Activated CD4-positive, alpha-beta memory T cell treated with anti-CD3 and anti-CD28 coated beads, Interleukin-2, amount 10 ng/mL, durations not matched to agents 7 days and 5 days (primary cell): ENCODE measurements around the gene HNRNPUL1. TPM values are rescaled to one million over a fixed set of nuclear protein-coding genes. Genes with fewer than 3 reads are reported as not detected.
A peak's percentile ranks its signal among the peaks of the same experiment; 100 is the strongest.

Experiments used
- CTCF ChIA-PET: fragments of 350-600 bp; sonication (Branson Sonifier 250); formaldehyde crosslinking; loops from one replicate; lab custom pipeline; 2021; ENCODE audit warnings: antibody characterized with exemption, inconsistent platforms; lab: Charles Lee
- POLR2A ChIA-PET: fragments of 350-600 bp; sonication (Branson Sonifier 250); formaldehyde crosslinking; loops from one replicate; lab custom pipeline; 2021; ENCODE audit warnings: antibody characterized with exemption; lab: Charles Lee
- DNase-seq: peaks from one replicate; pipeline ENCODE4 v3.0.0-alpha.2; 2020
- H3K27ac Mint-ChIP-seq: one replicate; pipeline ENCODE4 v1.8.0; 2021; ENCODE audit warnings: mild to moderate bottlenecking, mixed read lengths
- H3K27me3 Mint-ChIP-seq: one replicate; pipeline ENCODE4 v1.8.0; 2021; ENCODE audit warnings: mixed read lengths
- H3K36me3 Mint-ChIP-seq: one replicate; pipeline ENCODE4 v1.8.0; 2021; ENCODE audit warnings: low read depth, mixed read lengths
- H3K4me1 Mint-ChIP-seq: one replicate; pipeline ENCODE4 v1.8.0; 2021; ENCODE audit warnings: mixed read lengths
- H3K4me3 Mint-ChIP-seq: one replicate; pipeline ENCODE4 v1.8.0; 2021; ENCODE audit warnings: mild to moderate bottlenecking, mixed read lengths
- H3K9me3 Mint-ChIP-seq: one replicate; pipeline ENCODE4 v1.8.0; 2021; ENCODE audit warnings: mixed read lengths
- total RNA-seq, 2 experiments: library from RNA; stranded (reverse); gene quantifications; one replicate each; pipeline ENCODE4 v1.2.3, GENCODE V29; 2021

Gene HNRNPUL1
- total RNA-seq, 2 experiments from 2014 or later: 373 to 398 TPM

DNA sequence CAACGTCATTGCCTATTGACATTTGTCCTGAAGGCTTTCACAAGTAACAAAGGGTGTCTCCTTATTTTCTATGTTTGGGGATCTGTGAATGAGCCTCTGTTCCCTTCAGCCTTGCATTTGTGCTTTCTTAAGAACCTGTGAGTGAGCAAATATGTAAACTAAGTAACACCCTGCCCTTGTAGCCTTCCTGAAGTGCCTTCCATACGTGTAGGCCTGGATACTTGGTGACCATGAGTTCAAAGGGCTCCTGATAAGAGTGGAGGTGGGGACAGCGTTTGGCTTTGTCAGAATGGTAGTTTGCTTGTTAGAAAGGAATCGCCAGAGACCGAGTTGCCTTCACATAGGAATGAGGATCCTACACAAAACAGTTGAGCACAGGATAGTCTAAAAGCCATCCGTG lies 31.3 kb downstream of the HNRNPUL1 start:
- no peaks in the 10 kb centered on the region for H3K9me3 Mint-ChIP-seq
- peaks cover 94% of the 10 kb centered on the region for H3K36me3 Mint-ChIP-seq
- H3K4me1 Mint-ChIP-seq: peaks cover 63% of the 10 kb centered on the region
- H3K27me3 Mint-ChIP-seq: no peaks in the 10 kb centered on the region
- H3K4me3 Mint-ChIP-seq: no peak overlapping the region
- no peak for DNase-seq
- peak overlapping the region; percentile 32 for H3K27ac Mint-ChIP-seq
- CTCF ChIA-PET: interaction anchor here (1.2 kb wide), 1 partner anchor 13 kb away, joined by 4 read pairs; no protein-coding TSS in a partner anchor
- POLR2A ChIA-PET: interaction anchor here (1.5 to 18.4 kb wide), 4 partner anchors 10 to 32 kb away, joined by 3 to 348 read pairs (median 34); partner anchors contain the start of genes CCDC97 and HNRNPUL1

DNA sequence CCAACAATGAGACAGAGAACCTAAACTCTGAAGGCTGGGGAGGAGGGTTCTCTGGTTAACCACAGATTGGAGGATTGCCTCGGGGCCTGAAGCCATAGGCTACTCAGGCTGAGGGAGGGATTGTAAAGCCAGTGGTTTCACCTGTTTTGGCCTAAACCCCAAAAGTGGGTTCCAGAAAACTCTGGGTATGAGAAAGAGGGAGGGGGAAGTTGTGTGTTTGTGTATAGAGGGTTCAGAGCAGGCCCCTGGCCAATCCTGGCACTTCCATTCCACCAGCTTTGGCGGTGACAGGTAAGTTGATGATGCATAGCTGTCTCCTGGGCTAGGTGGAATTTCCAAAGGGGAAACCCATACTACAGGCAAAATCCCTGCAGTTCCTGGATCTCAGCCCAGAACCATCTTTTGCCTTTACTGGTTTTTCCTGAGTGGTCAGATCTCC lies 32.3 kb downstream of the HNRNPUL1 start:
- no peak for DNase-seq
- Mint-ChIP-seq H3K36me3 (peaks cover 96% of the 10 kb centered on the region), H3K4me1 (peaks cover 72% of the 10 kb centered on the region), H3K4me3 (no peak overlapping the region), H3K9me3 (no peaks in the 10 kb centered on the region), H3K27ac (peak overlapping the region; percentile 98), H3K27me3 (no peaks in the 10 kb centered on the region)
- ChIA-PET CTCF (interaction anchor here (1.2 to 4.3 kb wide), 2 partner anchors 12 kb away, joined by 4 to 23 read pairs; partner anchors contain the start of gene CCDC97), POLR2A (interaction anchor here (1.1 to 18.4 kb wide), 5 partner anchors 11 to 52 kb away, joined by 3 to 348 read pairs (median 6); partner anchors contain the start of genes CCDC97 and HNRNPUL1)

DNA sequence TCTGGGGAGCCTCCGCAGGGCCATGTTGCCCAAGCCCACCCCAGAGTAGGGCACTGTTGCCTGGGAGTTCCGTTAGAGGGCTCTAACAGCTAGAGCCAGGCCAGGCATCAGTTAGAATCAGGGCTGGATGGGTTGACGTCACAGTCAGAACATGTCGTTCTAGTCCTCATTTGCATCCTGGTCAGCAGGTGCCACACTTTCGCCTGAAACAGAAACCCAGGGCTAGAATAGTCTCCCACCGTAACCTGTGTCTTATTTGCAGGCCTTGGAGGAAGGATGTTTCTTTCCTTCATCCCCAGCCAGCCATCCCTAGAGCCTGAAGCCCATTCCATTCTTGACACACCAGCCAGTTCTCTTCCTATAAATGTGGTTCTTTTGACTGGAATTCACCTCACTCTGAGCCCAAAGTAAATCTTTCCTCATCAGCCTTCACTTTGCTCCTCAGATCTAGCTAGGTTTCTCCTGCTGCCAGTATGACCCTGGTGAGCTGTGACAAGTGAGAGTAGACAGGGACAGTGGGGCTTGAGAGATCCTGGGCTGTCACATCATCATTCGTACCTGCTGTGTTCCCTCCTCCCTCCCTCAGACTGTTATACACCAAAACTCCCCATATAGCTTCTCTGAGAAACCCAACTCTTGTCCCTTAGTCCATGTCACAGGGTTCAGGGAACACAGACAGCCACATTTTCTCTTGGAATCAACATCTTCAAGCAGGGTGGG lies 33.6 kb downstream of the HNRNPUL1 start:
- DNase-seq: peak; percentile 38
- Mint-ChIP-seq H3K9me3 (no peaks in the 10 kb centered on the region), H3K4me1 (peaks cover 86% of the 10 kb centered on the region), H3K36me3 (peaks cover 96% of the 10 kb centered on the region), H3K27ac (peak overlapping the region; percentile 98), H3K27me3 (no peaks in the 10 kb centered on the region), H3K4me3 (no peak overlapping the region)
- POLR2A ChIA-PET: interaction anchor here (1.0 to 18.4 kb wide), 6 partner anchors 10 to 54 kb away, joined by 3 to 348 read pairs (median 6); partner anchors contain the start of genes CCDC97 and HNRNPUL1
- CTCF ChIA-PET: interaction anchor here (0.9 to 4.3 kb wide), 5 partner anchors 11 to 58 kb away, joined by 3 to 23 read pairs (median 4); partner anchors contain the start of gene CCDC97

DNA sequence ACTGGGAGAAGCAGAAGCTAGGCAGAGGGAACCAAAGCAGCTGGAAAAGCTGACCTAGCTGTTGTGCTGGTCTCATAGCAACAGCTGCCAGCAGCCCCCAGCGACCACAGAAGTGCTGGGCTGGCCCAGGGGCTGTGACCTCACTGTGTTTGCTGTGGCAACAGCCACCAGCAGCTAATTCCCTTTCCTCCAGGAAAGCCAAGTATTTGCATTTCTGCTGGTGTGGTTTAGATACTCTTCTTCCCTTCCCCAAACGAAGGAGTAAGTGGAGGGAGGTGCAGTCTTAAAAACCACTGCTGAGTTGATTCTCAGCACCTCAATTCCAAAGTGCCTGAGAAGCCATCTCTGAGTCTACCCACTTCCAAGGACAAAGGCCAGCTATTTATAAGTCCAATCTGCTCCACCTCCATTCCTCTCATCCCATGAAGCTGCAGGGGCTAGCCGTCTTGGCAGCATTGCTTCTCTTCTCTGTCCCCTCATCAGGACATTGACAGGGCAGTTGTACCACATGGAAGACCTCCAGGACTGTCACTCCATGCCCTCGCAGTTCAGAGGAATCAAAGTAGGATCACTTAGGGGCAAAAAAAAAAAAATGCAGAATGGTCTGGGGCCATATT lies 34.3 kb downstream of the HNRNPUL1 start:
- H3K27me3 Mint-ChIP-seq: no peaks in the 10 kb centered on the region
- no peak for DNase-seq
- CTCF ChIA-PET: interaction anchor here (0.9 to 4.3 kb wide), 5 partner anchors 10 to 57 kb away, joined by 3 to 23 read pairs (median 4); partner anchors contain the start of gene CCDC97
- no peaks in the 10 kb centered on the region for H3K9me3 Mint-ChIP-seq
- peak overlapping the region; percentile 98 for H3K27ac Mint-ChIP-seq
- peaks cover 98% of the 10 kb centered on the region for H3K36me3 Mint-ChIP-seq
- no peak overlapping the region for H3K4me3 Mint-ChIP-seq
- POLR2A ChIA-PET: interaction anchor here (1.0 to 18.4 kb wide), 3 partner anchors 9 to 53 kb away, joined by 5 to 348 read pairs (median 62); partner anchors contain the start of genes CCDC97 and HNRNPUL1
- H3K4me1 Mint-ChIP-seq: peaks cover 91% of the 10 kb centered on the region

DNA sequence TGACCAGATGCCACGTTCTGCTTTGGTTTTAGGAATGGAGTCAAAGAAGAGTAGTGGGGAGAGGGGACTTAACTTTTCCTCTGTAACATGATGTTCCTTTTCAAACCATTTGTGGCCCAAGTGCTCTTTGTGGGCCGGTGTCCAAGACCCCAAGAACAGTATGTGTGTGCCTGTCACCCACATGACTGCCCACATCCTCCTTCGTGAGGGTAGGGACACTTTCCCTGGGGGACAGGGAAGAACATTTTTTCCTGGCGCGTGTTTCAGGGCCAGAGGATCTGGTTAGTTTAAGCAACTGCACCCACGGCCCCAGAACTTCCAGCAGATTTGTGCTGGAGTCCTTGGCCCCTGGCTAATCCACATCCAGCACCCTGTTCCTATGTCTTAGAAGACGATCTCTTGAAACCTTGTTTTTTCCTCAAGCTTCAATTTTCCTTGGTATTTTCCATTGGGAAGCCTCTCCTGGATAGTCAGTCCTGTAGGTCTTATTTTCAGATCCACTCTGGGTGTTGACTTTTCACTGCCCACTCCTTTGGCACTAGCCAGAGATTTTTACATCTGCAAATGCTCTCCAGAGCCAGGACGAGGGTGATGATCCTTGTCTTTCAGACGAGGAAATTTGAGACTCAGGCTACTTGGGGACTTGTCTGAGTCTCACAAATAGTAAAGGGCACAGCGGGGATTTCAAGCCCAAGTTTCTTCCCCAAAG lies 35.0 kb downstream of the HNRNPUL1 start:
- no peak overlapping the region for H3K4me3 Mint-ChIP-seq
- CTCF ChIA-PET: interaction anchor here (1.9 to 4.3 kb wide), 2 partner anchors 9 to 56 kb away, joined by 4 to 23 read pairs; partner anchors contain the start of gene CCDC97

DNA sequence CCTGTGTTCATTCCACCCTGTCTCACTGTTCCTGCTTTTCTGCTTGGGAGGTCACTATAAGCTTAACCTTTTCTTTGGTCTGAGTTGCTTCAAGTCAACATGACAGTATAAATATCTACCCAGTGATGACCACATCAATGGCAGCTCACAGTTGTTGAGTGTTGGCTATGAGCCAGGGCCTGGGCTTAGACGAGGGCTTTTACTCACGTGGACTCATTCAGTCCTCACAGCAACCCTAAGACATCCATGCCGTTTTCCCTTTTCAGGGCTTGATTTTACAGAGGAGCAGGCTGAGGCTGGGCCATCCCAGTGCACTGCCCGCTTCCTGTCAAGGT lies 35.5 kb downstream of the HNRNPUL1 start:
- Mint-ChIP-seq H3K9me3 (no peaks in the 10 kb centered on the region), H3K4me3 (no peak overlapping the region), H3K4me1 (peaks cover 98% of the 10 kb centered on the region), H3K27ac (peak overlapping the region; percentile 98), H3K36me3 (peaks cover 98% of the 10 kb centered on the region), H3K27me3 (no peaks in the 10 kb centered on the region)
- no peak for DNase-seq
- ChIA-PET POLR2A (interaction anchor here (5.4 to 18.4 kb wide), 3 partner anchors 8 to 36 kb away, joined by 45 to 348 read pairs (median 62); partner anchors contain the start of genes CCDC97 and HNRNPUL1), CTCF (interaction anchor here (4.3 kb wide), 1 partner anchor 9 kb away, joined by 23 read pairs; the partner anchor contains the start of gene CCDC97)

More for the DNA sequence above, 35.0 kb downstream of the HNRNPUL1 start:
- DNase-seq: no peak
- no peaks in the 10 kb centered on the region for H3K9me3 Mint-ChIP-seq
- H3K27ac Mint-ChIP-seq: peak overlapping the region; percentile 98
- POLR2A ChIA-PET: interaction anchor here (1.0 to 18.4 kb wide), 3 partner anchors 8 to 52 kb away, joined by 5 to 348 read pairs (median 62); partner anchors contain the start of genes CCDC97 and HNRNPUL1
- H3K4me1 Mint-ChIP-seq: peaks cover 98% of the 10 kb centered on the region
- H3K27me3 Mint-ChIP-seq: no peaks in the 10 kb centered on the region
- peaks cover 98% of the 10 kb centered on the region for H3K36me3 Mint-ChIP-seq

DNA sequence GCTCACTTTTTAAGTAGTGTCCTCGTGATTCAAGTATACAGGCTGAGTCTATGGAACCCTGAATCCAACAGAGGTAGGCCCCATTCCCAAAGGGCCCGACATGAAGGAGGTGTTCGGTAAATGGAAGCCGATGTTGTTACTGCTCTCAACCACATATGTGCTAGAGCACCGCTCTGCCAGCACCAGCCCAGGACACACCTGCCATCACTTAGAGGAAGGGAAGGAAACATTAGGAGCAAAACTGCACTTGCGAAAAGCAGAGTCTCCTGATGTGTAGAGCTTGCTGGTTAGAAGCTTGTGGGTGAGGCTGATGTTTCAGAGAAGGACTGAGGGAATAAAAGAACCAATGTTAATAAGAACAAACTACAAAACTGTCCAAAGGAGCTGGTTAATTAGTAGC lies 36.4 kb downstream of the HNRNPUL1 start:
- Mint-ChIP-seq H3K4me1 (peaks cover 98% of the 10 kb centered on the region), H3K9me3 (no peaks in the 10 kb centered on the region), H3K4me3 (no peak overlapping the region), H3K27me3 (no peaks in the 10 kb centered on the region), H3K36me3 (peaks cover 98% of the 10 kb centered on the region), H3K27ac (peak overlapping the region; percentile 98)
- CTCF ChIA-PET: interaction anchor here (1.0 to 11.5 kb wide), 5 partner anchors 8 to 297 kb away, joined by 3 to 114 read pairs (median 3); partner anchors contain the start of genes CCDC97 and HNRNPUL1
- no peak for DNase-seq
- POLR2A ChIA-PET: interaction anchor here (1.4 to 18.4 kb wide), 4 partner anchors 8 to 52 kb away, joined by 3 to 348 read pairs (median 109); partner anchors contain the start of genes HNRNPUL1 and TGFB1

DNA sequence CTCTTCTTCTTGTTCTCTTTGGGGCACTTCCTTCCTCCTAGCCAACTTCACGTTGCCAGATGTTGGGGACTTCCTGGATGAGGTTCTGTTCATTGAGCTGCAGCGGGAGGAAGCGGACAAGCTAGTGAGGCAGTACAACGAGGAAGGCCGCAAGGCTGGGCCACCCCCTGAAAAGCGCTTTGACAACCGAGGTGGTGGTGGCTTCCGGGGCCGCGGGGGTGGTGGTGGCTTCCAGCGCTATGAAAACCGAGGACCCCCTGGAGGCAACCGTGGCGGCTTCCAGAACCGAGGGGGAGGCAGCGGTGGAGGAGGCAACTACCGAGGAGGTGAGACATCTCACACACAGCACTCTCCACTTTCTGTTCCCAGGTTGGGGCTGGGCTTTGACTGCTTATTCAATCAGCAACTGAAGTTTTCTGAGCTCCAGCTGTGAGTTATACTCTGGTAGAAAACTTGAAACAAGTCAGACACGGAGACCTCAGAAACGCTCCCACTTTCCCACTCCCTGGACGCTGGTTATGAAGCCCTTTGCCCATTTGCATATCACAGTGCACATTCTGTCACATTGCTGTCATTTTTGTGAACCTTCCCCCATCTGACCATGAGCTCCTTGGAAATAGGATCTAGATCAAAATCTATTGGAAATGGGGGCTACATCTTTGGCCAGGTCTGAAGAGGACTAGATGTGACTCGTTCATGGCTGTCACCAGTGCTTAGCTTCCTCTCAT lies 38.6 kb downstream of the HNRNPUL1 start:
- no peaks in the 10 kb centered on the region for H3K9me3 Mint-ChIP-seq
- H3K4me1 Mint-ChIP-seq: peaks cover 98% of the 10 kb centered on the region
- H3K36me3 Mint-ChIP-seq: peaks cover 96% of the 10 kb centered on the region
- H3K4me3 Mint-ChIP-seq: peak overlapping the region; percentile 85
- H3K27ac Mint-ChIP-seq: peak overlapping the region; percentile 98
- ChIA-PET POLR2A (interaction anchor here (0.6 to 18.4 kb wide), 10 partner anchors 8 to 525 kb away, joined by 3 to 348 read pairs (median 4); partner anchors contain the start of genes B9D2, DMAC2, HNRNPUL1 and RAB4B), CTCF (interaction anchor here (1.0 to 11.5 kb wide), 8 partner anchors 10 to 294 kb away, joined by 3 to 114 read pairs (median 4); partner anchors contain the start of gene HNRNPUL1)
- peak; percentile 76 for DNase-seq
- no peaks in the 10 kb centered on the region for H3K27me3 Mint-ChIP-seq

DNA sequence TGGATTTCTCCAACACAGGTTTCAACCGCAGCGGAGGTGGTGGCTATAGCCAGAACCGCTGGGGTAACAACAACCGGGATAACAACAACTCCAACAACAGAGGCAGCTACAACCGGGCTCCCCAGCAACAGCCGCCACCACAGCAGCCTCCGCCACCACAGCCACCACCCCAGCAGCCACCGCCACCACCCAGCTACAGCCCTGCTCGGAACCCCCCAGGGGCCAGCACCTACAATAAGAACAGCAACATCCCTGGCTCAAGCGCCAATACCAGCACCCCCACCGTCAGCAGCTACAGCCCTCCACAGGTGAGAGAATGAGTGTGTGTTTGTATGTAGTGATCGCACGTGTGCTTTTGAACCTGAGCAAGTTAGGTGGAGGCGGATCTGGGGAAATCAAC lies 39.8 kb downstream of the HNRNPUL1 start:
- Mint-ChIP-seq H3K4me3 (peak overlapping the region; percentile 85), H3K4me1 (peaks cover 98% of the 10 kb centered on the region)
- DNase-seq: peak; percentile 50

DNA sequence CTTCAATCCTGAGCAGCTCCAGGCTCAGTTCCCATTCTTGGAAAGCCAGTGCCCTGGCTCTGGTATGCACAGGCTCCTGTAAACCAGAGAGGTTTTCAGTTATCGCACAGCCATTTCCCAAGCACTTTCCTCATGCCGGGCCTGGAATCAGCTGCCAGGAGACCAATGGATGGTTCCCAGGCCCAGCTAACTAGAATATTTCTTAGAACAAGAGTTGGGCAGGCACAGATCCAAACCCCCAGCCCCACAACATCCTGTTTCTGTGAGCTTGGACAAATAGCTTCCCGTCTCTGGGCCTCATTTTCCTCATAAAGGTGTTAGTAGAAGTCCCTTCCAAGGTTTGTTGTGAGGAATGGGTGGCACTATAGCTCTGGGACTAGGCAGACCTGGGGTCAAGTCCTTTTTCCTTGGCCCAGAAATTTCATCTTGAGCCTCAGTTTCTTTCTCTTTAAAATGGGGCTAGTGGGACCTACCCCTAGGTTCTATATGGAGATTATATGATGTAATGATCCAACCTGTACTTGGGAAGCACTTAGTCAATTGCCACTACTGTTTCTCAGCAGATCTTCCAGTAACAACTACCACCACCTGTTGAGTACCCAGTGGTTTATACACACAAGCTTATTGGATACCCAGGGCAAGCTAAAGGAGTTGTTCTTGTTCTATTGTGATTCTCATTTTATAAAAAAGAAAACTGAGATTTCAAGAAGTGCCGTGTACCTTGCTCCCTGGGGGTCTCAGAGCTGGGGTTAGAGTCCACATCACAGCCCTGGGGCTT lies 40.7 kb downstream of the HNRNPUL1 start:
- DNase-seq: no peak
- no peaks in the 10 kb centered on the region for H3K9me3 Mint-ChIP-seq
- H3K36me3 Mint-ChIP-seq: peaks cover 89% of the 10 kb centered on the region
- H3K27me3 Mint-ChIP-seq: no peaks in the 10 kb centered on the region
- ChIA-PET CTCF (interaction anchor here (0.9 to 11.5 kb wide), 6 partner anchors 41 to 554 kb away, joined by 3 to 114 read pairs (median 3); partner anchors contain the start of genes ACTMAP, HNRNPUL1 and SNRPA), POLR2A (interaction anchor here (1.1 to 18.4 kb wide), 8 partner anchors 7 to 259 kb away, joined by 3 to 348 read pairs (median 32); partner anchors contain the start of genes HNRNPUL1 and TGFB1)
- H3K4me3 Mint-ChIP-seq: peak overlapping the region; percentile 85
- peaks cover 92% of the 10 kb centered on the region for H3K4me1 Mint-ChIP-seq
- H3K27ac Mint-ChIP-seq: peak overlapping the region; percentile 98

More for the DNA sequence above, 39.8 kb downstream of the HNRNPUL1 start:
- ChIA-PET CTCF (interaction anchor here (1.2 to 11.5 kb wide), 4 partner anchors 40 to 153 kb away, joined by 3 to 114 read pairs (median 4); partner anchors contain the start of gene HNRNPUL1), POLR2A (interaction anchor here (1.7 to 18.4 kb wide), 6 partner anchors 11 to 245 kb away, joined by 6 to 348 read pairs (median 32); partner anchors contain the start of genes HNRNPUL1 and TGFB1)
- Mint-ChIP-seq H3K27ac (peak overlapping the region; percentile 98), H3K9me3 (no peaks in the 10 kb centered on the region), H3K27me3 (no peaks in the 10 kb centered on the region), H3K36me3 (peaks cover 94% of the 10 kb centered on the region)
